GM12878 (cell line): ENCODE measurements around the gene VPS8.

Experiments used
- ATF3 ChIP-seq: IDR thresholded peaks from 2 replicates; pipeline ENCODE4 v1.6.1; 2011; ENCODE audit warnings: low read depth, mild to moderate bottlenecking, low read length, moderate library complexity, borderline replicate concordance; ENCODE audit errors: extremely low read depth
- CTCF ChIP-seq, 3 experiments: IDR thresholded peaks in 2 of 3; conservative IDR thresholded peaks in 1 of 3; 2 replicates each; pipeline ENCODE4 v1.5.1; 2011; ENCODE audit warnings: low read depth in 3 of 3, low read length in 3 of 3, mild to moderate bottlenecking in 3 of 3, control low read depth in 2 of 3, moderate library complexity in 2 of 3, inconsistent platforms in 1 of 3, mixed read lengths in 1 of 3; ENCODE audit not compliant: control insufficient read depth in 2 of 3, insufficient read depth in 1 of 3; ENCODE audit errors: extremely low read depth in 1 of 3
- EP300 ChIP-seq, 2 experiments: fragments of 150-350 bp in 1 of 2; IDR thresholded peaks; 2 replicates each; pipeline ENCODE4 v1.6.1; 2011 to 2012; ENCODE audit warnings: low read depth in 2 of 2, low read length in 2 of 2, borderline replicate concordance in 1 of 2, improper control_type of control experiment in 1 of 2, inconsistent platforms in 1 of 2; ENCODE audit not compliant: control insufficient read depth in 1 of 2
- EZH2 ChIP-seq: IDR thresholded peaks from 2 replicates; pipeline ENCODE4 v1.6.1; 2012; ENCODE audit warnings: low read depth, mild to moderate bottlenecking, control low read depth, inconsistent platforms, low read length, borderline replicate concordance; ENCODE audit not compliant: control insufficient read depth
- FOXM1 ChIP-seq: IDR thresholded peaks from 2 replicates; pipeline ENCODE4 v1.6.1; 2012; ENCODE audit warnings: low read depth, mild to moderate bottlenecking, inconsistent platforms, low read length, moderate library complexity
- KDM1A ChIP-seq: fragments of 200-600 bp; sonication (generic); IDR thresholded peaks from 2 replicates; pipeline ENCODE4 v1.6.1; 2016; ENCODE audit warnings: borderline replicate concordance
- RAD21 ChIP-seq: IDR thresholded peaks from 2 replicates; pipeline ENCODE4 v1.6.1; 2011; ENCODE audit warnings: mild to moderate bottlenecking, low read depth, low read length, moderate library complexity; ENCODE audit not compliant: insufficient read depth
- REST ChIP-seq: IDR thresholded peaks from 2 replicates; pipeline ENCODE4 v1.6.1; 2012; ENCODE audit warnings: mild to moderate bottlenecking, low read depth, low read length

GRCh38 chr3:184770541-184770940, 41.4 kb upstream of the VPS8 start:
- TF ChIP-seq EZH2 (no peak), EP300 (IDR thresholded peaks at IDR 0.05; ENCODE audit: borderline replicate concordance in 1 of 2, control insufficient read depth in 1 of 2, low read depth in 2 of 2, low read length in 2 of 2) (no peak), KDM1A (no peak), CTCF (IDR thresholded peaks at IDR 0.05 in 2 of 3, conservative IDR thresholded peaks at IDR 0.05 in 1 of 3; ENCODE audit: control insufficient read depth in 2 of 3, extremely low read depth in 1 of 3, insufficient read depth in 1 of 3, low read depth in 3 of 3, low read length in 3 of 3) (no peak), FOXM1 (no peak), ATF3 (no peak), RAD21 (no peak), REST (no peak)
